ENCODE data around the gene CRYBG1. TPM values are rescaled to one million over a fixed set of nuclear protein-coding genes. Genes with fewer than 3 reads are reported as not detected.

Gene CRYBG1
- total RNA-seq, 4 donors from 2014 or later = 27.4 to 42.1 (median 40.6) TPM

DNA sequence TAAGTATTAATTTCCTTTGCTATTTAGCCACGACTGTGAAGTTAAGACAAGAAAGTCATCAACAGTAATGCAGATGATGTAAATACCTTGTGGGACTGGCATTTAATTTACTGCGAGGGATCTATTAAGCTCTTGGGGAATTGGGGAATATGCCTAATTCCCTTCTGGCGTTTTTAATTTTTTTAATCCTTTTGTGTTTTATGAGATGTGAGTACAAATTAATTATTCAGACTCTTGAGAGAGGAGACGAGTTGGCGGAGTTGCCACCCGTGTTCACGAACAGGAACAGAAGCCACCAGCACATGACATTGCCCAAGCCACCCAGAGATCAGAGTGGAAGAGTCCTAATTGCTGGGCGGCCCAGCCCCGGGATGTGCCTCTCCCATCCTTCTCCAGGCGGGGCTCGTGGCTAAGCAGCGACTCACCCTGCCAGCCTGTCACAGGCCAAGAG lies 533 bp upstream of the CRYBG1 start:
- TF ChIP-seq, protein P1, sequence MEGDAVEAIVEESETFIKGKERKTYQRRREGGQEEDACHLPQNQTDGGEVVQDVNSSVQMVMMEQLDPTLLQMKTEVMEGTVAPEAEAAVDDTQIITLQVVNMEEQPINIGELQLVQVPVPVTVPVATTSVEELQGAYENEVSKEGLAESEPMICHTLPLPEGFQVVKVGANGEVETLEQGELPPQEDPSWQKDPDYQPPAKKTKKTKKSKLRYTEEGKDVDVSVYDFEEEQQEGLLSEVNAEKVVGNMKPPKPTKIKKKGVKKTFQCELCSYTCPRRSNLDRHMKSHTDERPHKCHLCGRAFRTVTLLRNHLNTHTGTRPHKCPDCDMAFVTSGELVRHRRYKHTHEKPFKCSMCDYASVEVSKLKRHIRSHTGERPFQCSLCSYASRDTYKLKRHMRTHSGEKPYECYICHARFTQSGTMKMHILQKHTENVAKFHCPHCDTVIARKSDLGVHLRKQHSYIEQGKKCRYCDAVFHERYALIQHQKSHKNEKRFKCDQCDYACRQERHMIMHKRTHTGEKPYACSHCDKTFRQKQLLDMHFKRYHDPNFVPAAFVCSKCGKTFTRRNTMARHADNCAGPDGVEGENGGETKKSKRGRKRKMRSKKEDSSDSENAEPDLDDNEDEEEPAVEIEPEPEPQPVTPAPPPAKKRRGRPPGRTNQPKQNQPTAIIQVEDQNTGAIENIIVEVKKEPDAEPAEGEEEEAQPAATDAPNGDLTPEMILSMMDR (IDR thresholded peaks at IDR 0.05; ENCODE audit: low read depth) = no peak

DNA sequence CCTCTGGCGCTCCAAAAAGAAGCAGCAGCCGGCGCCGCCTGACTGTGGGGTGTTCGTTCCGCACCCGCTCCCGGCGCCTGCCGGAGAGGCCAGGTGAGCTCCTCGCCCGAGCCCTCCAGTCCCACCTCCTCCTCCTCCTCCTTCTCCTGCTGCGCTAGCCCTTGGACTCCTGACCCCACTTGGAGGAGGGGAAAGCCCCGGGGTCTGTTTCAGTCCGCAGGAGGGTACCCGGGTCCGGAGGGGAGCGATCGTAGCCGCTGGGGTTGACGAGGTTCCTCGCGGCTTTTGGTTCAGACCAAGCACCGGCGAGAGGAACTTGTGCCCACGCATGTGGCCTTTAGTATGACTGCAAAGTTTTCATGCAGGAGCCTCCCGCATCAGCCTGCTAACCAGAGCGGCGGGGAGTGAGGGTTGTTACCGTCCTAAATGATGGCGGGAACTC lies 493 bp downstream of the CRYBG1 start:
- TF ChIP-seq, protein P1 (IDR thresholded peaks at IDR 0.05; ENCODE audit: low read depth) = no peak

DNA sequence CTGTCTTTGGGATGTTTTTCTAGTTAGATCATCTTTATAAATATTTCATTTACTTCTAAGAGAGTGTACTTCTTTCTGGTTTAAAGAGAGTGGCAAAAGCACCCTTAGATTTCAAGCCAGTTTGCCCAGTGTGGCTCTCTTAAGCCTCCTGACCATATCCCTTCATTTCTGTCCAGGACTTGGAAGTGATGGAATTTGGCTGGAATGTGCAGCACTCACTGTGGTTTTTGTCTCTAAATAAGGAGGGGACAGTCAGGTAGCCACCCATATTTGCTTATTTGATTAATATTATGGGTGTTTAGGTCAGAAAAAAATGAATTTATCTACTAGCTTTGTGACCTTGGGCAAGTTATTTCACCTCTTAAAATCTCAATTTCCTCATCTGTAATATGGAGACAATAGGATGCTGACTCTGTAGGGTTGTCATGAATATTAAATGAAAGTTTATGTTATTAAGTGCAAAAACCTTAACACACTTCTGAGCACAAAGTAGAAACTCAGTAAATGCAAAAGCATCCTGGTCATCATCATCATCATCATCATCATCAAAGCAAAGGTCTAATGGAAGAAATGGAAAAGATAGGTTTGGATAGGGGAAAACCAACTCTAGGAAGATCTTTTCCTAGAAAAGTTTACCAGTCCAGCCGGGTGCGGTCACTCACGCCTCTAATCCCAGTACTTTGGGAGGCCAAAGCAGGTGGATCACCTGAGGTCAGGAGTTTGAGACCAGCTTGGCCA lies 3.1 kb downstream of the CRYBG1 start:
- TF ChIP-seq, protein P1 (IDR thresholded peaks at IDR 0.05; ENCODE audit: low read depth) = no peak

DNA sequence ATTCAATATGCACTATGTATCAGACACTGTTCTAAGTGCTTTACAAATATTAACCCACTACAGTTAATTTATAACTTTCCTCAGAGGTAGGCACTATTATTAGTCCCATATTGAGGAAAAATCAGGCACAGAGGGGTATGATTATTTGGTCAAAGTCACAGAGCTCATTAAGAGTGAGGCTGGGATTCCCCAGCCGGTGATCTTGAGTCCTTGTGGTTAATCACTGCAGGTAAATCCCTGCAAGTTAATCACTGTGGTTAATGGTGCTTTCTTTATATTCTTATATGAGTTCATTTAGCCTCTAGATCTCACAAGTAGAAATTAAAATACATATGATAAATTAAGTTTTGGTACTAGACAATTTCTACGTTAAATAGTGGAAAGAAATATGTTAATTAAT lies 9.2 kb downstream of the CRYBG1 start:
- TF ChIP-seq, protein P1 (IDR thresholded peaks at IDR 0.05; ENCODE audit: low read depth) = no peak

DNA sequence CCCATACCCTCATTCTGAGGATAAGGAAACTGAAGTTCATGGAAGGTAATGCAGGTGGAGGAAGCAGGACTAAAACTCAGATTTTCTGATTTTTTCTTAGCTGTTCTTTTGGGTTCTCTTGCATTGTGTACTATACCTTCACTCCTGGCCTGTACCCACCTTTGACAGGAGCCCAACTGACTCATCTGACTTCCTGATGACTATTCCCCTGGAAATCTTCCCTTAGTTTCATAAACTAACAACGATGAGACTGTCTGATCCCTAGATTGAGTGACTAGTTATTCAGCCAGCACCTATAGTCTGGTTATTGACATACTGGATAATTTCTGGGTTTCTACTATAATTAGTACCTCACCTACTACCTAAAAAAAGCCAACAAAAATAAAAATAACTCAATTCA lies 10.1 kb downstream of the CRYBG1 start:
- TF ChIP-seq, protein P1 (IDR thresholded peaks at IDR 0.05; ENCODE audit: low read depth) = no peak

DNA sequence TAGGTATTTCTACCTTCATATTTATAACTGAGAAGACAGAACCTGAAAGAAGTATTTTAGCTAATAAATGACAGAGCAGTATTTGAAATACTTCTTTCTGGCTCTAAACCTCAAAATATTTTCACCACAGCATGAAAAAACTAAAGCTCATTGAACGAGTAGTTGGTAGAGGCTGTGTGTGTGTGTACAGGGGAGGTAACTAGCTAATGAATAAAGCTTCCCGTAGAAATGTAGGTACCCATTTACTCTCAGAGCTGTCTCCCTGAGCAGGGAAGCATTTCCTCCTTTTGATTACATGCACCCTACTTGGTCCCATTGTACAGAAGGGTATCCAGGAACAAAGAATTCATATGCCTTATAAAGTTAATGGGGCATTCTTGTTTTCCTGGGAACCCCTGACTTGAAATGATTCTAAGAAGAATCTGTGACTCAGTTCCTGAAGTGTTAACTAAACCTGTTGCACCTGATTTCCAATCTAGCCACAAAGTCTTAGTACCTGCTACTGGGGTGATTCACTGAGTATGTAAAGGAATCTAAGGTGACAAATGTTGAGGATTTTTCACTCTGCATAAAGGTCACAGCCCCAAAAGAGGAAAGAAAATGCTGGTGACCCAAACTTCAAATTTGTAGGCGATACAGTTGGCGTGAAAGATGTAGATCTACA lies 12.5 kb downstream of the CRYBG1 start:
- TF ChIP-seq, protein P1 (IDR thresholded peaks at IDR 0.05; ENCODE audit: low read depth) = no peak

DNA sequence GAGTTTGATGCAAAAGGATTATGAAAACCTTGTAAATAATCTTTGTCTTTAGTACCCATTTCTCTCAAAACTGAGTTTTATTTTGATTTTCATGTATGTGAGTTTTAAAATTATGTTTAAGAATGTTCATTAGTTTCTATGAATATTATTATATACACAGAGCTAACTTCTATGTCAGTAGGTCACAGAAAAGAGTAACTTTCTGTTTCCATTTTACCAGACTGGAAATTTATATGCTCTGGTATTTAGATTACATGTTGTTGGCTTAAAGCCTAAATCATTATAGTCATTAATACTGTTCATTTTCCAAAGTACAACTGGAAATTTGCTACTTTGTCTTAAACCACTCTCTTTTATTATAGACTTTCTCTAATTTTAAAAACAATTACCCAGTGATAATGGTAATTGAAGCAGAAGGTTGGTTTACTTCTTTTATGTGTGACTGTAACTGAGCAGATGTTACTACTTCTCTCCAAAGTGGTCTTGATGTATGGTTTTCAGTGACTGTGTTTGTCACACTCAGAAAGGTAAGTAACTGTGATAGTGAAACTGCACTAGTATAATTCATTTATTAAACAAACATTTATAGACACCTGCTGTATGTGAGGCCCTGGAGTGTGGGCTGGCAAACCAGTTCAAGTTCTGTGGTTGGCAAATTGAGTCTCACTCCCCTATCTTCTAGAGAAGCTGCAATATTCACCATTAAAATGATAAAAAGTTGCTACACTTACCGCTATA lies 13.2 kb downstream of the CRYBG1 start:
- TF ChIP-seq, protein P1 (IDR thresholded peaks at IDR 0.05; ENCODE audit: low read depth) = no peak
